Mesenchymal stem cell (in vitro differentiated cells and primary cell): ENCODE results near the gene PIGZ.
A peak's percentile ranks its signal among the peaks of the same experiment; 100 is the strongest.

ENCODE experiments used
- DNase-seq: peaks from one replicate; pipeline ENCODE4 v3.0.0-alpha.2; 2013
- H2AFZ ChIP-seq: one replicate; pipeline ENCODE4 v1.6.1; 2013; ENCODE audit warnings: low read depth, mild to moderate bottlenecking, control low read depth, inconsistent platforms, low read length, moderate library complexity
- H2AK5ac ChIP-seq: 2 replicates; pipeline ENCODE4 v1.6.1; 2013; ENCODE audit warnings: low read length, moderate library complexity, mild to moderate bottlenecking, inconsistent platforms; ENCODE audit not compliant: severe bottlenecking
- H2BK120ac ChIP-seq: one replicate; pipeline ENCODE4 v1.6.1; 2013; ENCODE audit warnings: low read depth, mild to moderate bottlenecking, inconsistent platforms, low read length, moderate library complexity
- H2BK12ac ChIP-seq, 2 experiments: one replicate each; pipeline ENCODE4 v1.6.1; 2013; ENCODE audit warnings: inconsistent platforms in 2 of 2, low read length in 2 of 2, mild to moderate bottlenecking in 2 of 2, moderate library complexity in 2 of 2, control low read depth in 1 of 2
- H2BK15ac ChIP-seq: one replicate; pipeline ENCODE4 v1.6.1; 2013; ENCODE audit warnings: mild to moderate bottlenecking, low read depth, inconsistent platforms; ENCODE audit not compliant: poor library complexity, severe bottlenecking
- H2BK5ac ChIP-seq: 2 replicates; pipeline ENCODE4 v1.6.1; 2013; ENCODE audit warnings: low read depth, mild to moderate bottlenecking, low read length, control low read depth, inconsistent platforms; ENCODE audit not compliant: poor library complexity, severe bottlenecking
- H3K14ac ChIP-seq, 2 experiments: one replicate each; pipeline ENCODE4 v1.6.1; 2013; ENCODE audit warnings: inconsistent platforms in 2 of 2, low read length in 2 of 2, control low read depth in 1 of 2, mild to moderate bottlenecking in 1 of 2, moderate library complexity in 1 of 2
- H3K18ac ChIP-seq, 2 experiments: one replicate each; pipeline ENCODE4 v1.6.1; 2013; ENCODE audit warnings: inconsistent platforms in 2 of 2, low read length in 2 of 2, control low read depth in 1 of 2, low read depth in 1 of 2, mild to moderate bottlenecking in 1 of 2
- H3K23ac ChIP-seq, 2 experiments: one replicate each; pipeline ENCODE4 v1.6.1; 2013; ENCODE audit warnings: inconsistent platforms in 2 of 2, low read length in 2 of 2, mild to moderate bottlenecking in 2 of 2, moderate library complexity in 2 of 2, control low read depth in 1 of 2
- H3K27ac ChIP-seq: 2 replicates; pipeline ENCODE4 v1.5.1; 2013; ENCODE audit warnings: mild to moderate bottlenecking, moderate library complexity, low read length, control low read depth, inconsistent platforms; ENCODE audit not compliant: poor library complexity, severe bottlenecking
- H3K27me3 ChIP-seq, 2 experiments: 2 replicates each; pipeline versions ENCODE4 v1.6.1 to v1.7.0; 2013; ENCODE audit warnings: low read length in 2 of 2, mild to moderate bottlenecking in 2 of 2, moderate library complexity in 2 of 2, control low read depth in 1 of 2, inconsistent platforms in 1 of 2; ENCODE audit not compliant: control insufficient read depth in 1 of 2, insufficient read depth in 1 of 2
- H3K36me3 ChIP-seq, 2 experiments: 2 replicates each; pipeline versions ENCODE4 v1.6.1 to v1.7.0; 2013; ENCODE audit warnings: low read length in 2 of 2, control low read depth in 1 of 2, inconsistent platforms in 1 of 2, low read depth in 1 of 2, mild to moderate bottlenecking in 1 of 2; ENCODE audit not compliant: insufficient read depth in 2 of 2, control insufficient read depth in 1 of 2
- H3K4ac ChIP-seq, 2 experiments: one replicate each; pipeline ENCODE4 v1.6.1; 2013; ENCODE audit warnings: inconsistent platforms in 2 of 2, low read length in 2 of 2, mild to moderate bottlenecking in 2 of 2, moderate library complexity in 2 of 2, control low read depth in 1 of 2, low read depth in 1 of 2
- H3K4me1 ChIP-seq: 2 replicates; pipeline ENCODE4 v1.6.1; 2013; ENCODE audit warnings: low read depth, low read length, control low read depth; ENCODE audit not compliant: control insufficient read depth, insufficient read depth
- H3K4me2 ChIP-seq: 2 replicates; pipeline ENCODE4 v1.6.1; 2013; ENCODE audit warnings: low read length, mild to moderate bottlenecking, inconsistent platforms; ENCODE audit not compliant: poor library complexity, severe bottlenecking
- H3K4me3 ChIP-seq, 2 experiments: 2 replicates each; pipeline versions ENCODE4 v1.5.1 to v1.7.0; 2013; ENCODE audit warnings: low read length in 2 of 2, mild to moderate bottlenecking in 2 of 2, control low read depth in 1 of 2, low read depth in 1 of 2; ENCODE audit not compliant: insufficient read depth in 1 of 2
- H3K79me1 ChIP-seq: replicated peaks from 2 replicates; pipeline ENCODE4 v1.6.1; 2013; ENCODE audit warnings: mild to moderate bottlenecking, control low read depth, low read length, inconsistent platforms; ENCODE audit not compliant: poor library complexity, severe bottlenecking
- H3K9ac ChIP-seq: 2 replicates; pipeline ENCODE4 v1.7.0; 2013; ENCODE audit warnings: mild to moderate bottlenecking, low read length, moderate library complexity
- H3K9me3 ChIP-seq: 2 replicates; pipeline ENCODE4 v1.7.0; 2013; ENCODE audit warnings: mild to moderate bottlenecking, low read length; ENCODE audit not compliant: control insufficient read depth
- H4K8ac ChIP-seq: one replicate; pipeline ENCODE4 v1.6.1; 2013; ENCODE audit warnings: inconsistent platforms, mild to moderate bottlenecking, low read length, moderate library complexity
- H4K91ac ChIP-seq: one replicate; pipeline ENCODE4 v1.6.1; 2013; ENCODE audit warnings: mild to moderate bottlenecking, low read length, inconsistent platforms
- WGBS: methylation state at CpG from one replicate; pipeline ENCODE4 v1.1.7; 2013; ENCODE audit warnings: mixed read lengths; 5-methylcytosine and 5-hydroxymethylcytosine counted together

PIGZ gene

DNA sequence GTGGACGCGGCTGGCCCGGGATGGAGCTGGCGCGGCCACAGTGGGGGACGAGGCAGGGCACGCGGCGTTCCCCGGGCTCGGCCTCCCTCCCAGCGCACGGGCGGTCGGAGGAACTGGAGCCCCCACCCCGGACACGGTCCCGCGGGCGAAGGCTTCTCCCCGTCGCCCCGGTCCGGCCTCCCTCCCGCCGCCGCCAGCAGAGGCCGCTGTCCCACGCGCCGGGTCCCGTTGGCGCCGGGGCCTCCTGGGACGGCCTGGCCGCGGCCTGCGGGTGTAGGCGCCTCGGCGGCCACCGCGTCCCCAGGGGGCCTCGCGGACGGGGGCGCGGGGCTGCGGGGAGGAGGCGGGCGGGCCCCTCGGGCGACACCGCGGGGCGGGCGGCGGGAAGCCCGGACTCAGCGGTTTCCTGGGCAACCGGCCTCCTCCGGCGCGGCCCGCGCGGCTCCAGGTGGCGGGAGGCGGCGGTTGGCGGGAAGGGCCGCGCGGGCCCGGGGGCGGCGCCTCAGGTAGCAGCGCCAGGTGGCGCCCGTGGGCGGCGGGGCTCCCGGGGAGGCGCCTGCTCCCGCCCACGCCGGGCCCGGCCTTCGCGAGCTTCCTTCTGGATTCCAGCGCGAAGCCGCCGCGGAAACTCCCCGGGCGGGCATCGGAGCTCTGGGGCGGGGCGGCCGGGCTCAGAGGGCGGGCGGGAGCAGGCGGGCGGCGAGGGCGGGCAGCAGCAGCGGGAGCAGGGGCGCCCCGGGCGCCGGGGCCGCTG, 34.2 kb upstream of the PIGZ start:
- peaks cover 0 to 14% of the 10 kb centered on the region in 2 experiments for H3K27me3 ChIP-seq
- H4K8ac ChIP-seq: peak overlapping the region; percentile 96
- H3K9ac ChIP-seq: peak overlapping the region; percentile 76
- peak overlapping the region; percentile 84 for H2AFZ ChIP-seq
- peak overlapping the region in 1 of 2 experiments; percentile 23 for H2BK12ac ChIP-seq
- H3K23ac ChIP-seq: no peak overlapping the region
- H2BK5ac ChIP-seq: no peak overlapping the region
- no peaks in the 10 kb centered on the region for H3K79me1 ChIP-seq
- no peak overlapping the region for H3K27ac ChIP-seq
- peaks cover 17% of the 10 kb centered on the region for H3K4me1 ChIP-seq
- H3K36me3 ChIP-seq: no peaks in the 10 kb centered on the region
- peak overlapping the region; percentile 52 to 71 for H3K4me3 ChIP-seq
- peak overlapping the region; percentile 30 for H2BK120ac ChIP-seq
- H3K4ac ChIP-seq: peak overlapping the region in 1 of 2 experiments; percentile 44
- no peak overlapping the region for H3K14ac ChIP-seq
- H3K18ac ChIP-seq: peak overlapping the region; percentile 55 to 67
- no peak overlapping the region for H2AK5ac ChIP-seq
- WGBS: 3% methylated on average over 59 of the region's 113 CpGs
- DNase-seq: peak; percentile 64
- peak overlapping the region; percentile 84 for H2BK15ac ChIP-seq
- H4K91ac ChIP-seq: peak overlapping the region; percentile 31
- H3K4me2 ChIP-seq: peak overlapping the region; percentile 61
- no peaks in the 10 kb centered on the region for H3K9me3 ChIP-seq

GRCh38 chr3:197001972-197002700, 33.5 kb upstream of the PIGZ start:
- H4K8ac ChIP-seq: peak overlapping the region; percentile 96
- H3K79me1 ChIP-seq: no peaks in the 10 kb centered on the region
- no peak overlapping the region for H3K23ac ChIP-seq
- peak overlapping the region; percentile 31 for H4K91ac ChIP-seq
- H2AFZ ChIP-seq: peak overlapping the region; percentile 84
- H3K4me1 ChIP-seq: peaks cover 16% of the 10 kb centered on the region
- no peak overlapping the region for H3K14ac ChIP-seq
- peak overlapping the region; percentile 76 for H3K9ac ChIP-seq
- peak overlapping the region in 1 of 2 experiments; percentile 67 for H3K18ac ChIP-seq
- 50% methylated on average over 41 of the region's 55 CpGs for WGBS
- no peaks in the 10 kb centered on the region for H3K9me3 ChIP-seq
- H2BK12ac ChIP-seq: no peak overlapping the region
- DNase-seq: no peak
- peak overlapping the region; percentile 20 for H2BK120ac ChIP-seq
- H2BK15ac ChIP-seq: peak overlapping the region; percentile 84
- no peak overlapping the region for H3K4ac ChIP-seq
- no peak overlapping the region for H2AK5ac ChIP-seq
- H3K4me3 ChIP-seq: peak overlapping the region in 1 of 2 experiments; percentile 68
- H3K36me3 ChIP-seq: no peaks in the 10 kb centered on the region
- H3K27me3 ChIP-seq: peaks cover 0 to 10% of the 10 kb centered on the region in 2 experiments
- no peak overlapping the region for H2BK5ac ChIP-seq
- peak overlapping the region; percentile 61 for H3K4me2 ChIP-seq
- no peak overlapping the region for H3K27ac ChIP-seq

GRCh38 chr3:197001106-197001971, 32.7 kb upstream of the PIGZ start:
- no peak overlapping the region for H3K27ac ChIP-seq
- H4K91ac ChIP-seq: no peak overlapping the region
- no peak for DNase-seq
- peak overlapping the region; percentile 76 for H3K9ac ChIP-seq
- H3K4me2 ChIP-seq: no peak overlapping the region
- no peak overlapping the region for H4K8ac ChIP-seq
- no peak overlapping the region for H2BK5ac ChIP-seq
- H3K4ac ChIP-seq: no peak overlapping the region
- no peak overlapping the region for H2BK15ac ChIP-seq
- H3K18ac ChIP-seq: no peak overlapping the region
- no peak overlapping the region for H2AFZ ChIP-seq
- peaks cover 0 to 8% of the 10 kb centered on the region in 2 experiments for H3K27me3 ChIP-seq
- H3K23ac ChIP-seq: no peak overlapping the region
- 96% methylated on average over 20 of the region's 20 CpGs for WGBS
- peaks cover 16% of the 10 kb centered on the region for H3K4me1 ChIP-seq
- no peaks in the 10 kb centered on the region for H3K36me3 ChIP-seq
- no peaks in the 10 kb centered on the region for H3K79me1 ChIP-seq
- H2BK12ac ChIP-seq: no peak overlapping the region
- no peaks in the 10 kb centered on the region for H3K9me3 ChIP-seq
- no peak overlapping the region for H2AK5ac ChIP-seq
- no peak overlapping the region for H2BK120ac ChIP-seq
- no peak overlapping the region for H3K4me3 ChIP-seq
- no peak overlapping the region for H3K14ac ChIP-seq
